GM18526 (cell line): ENCODE measurements around the gene STAU1.

Source experiments
- POLR2A ChIP-seq: IDR thresholded peaks from 3 replicates; pipeline ENCODE4 v1.6.1; 2011; ENCODE audit not compliant: insufficient read length; ENCODE audit errors: extremely low read depth

Gene STAU1

DNA sequence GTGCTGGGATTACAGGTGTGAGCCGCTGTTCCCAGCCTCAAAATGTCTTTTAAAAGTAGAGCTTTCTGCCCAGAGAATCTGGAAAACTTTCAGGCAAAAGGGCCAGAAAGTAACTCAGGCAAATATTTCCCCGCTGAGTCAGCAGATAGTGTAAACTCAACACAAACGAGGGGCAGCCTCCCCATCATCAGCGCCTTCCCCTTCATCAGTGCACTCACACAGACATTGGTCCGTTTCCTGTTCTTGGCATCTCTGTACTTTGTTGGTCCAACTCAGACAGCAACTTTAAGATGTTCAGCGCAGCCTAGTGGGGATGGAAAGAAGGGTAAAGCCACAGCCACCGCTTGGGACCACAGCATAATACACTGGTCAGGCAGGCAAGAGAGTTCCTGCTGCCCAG lies 72.6 kb downstream of the STAU1 start:
- TF ChIP-seq POLR2A = no peak

DNA sequence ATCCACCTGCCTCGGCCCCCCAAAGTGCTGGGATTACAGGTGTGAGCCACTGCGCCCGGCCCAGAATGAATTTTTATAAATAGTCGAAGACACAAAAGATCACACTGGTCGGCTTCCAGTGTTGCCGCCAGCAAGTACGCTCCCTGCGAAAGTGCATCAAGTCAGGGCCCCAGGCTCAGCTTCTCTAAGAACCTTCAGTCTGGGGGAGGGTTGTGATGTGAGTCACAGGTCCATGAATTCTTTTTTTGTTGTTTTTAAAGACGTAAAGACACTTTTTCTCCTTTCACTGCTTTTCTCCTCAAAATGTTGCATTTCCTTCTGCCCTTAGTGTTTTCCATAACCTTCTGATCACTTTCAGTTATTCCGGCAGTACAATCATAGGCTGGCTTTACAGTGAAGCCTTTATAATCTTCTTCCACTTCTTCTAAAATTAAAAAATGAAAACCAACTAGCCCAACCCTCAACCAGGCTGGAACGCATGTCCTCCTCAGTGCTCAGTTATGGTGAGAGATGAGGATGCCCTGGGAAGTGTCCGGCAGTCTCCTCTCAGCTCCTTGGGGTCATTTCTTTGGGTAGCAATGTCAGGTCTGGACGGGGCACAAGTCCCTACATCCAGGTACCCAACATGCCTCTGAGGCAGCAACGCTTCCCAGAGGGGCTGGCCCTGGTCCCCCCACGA lies 75.4 kb downstream of the STAU1 start:
- TF ChIP-seq POLR2A = no peak

DNA sequence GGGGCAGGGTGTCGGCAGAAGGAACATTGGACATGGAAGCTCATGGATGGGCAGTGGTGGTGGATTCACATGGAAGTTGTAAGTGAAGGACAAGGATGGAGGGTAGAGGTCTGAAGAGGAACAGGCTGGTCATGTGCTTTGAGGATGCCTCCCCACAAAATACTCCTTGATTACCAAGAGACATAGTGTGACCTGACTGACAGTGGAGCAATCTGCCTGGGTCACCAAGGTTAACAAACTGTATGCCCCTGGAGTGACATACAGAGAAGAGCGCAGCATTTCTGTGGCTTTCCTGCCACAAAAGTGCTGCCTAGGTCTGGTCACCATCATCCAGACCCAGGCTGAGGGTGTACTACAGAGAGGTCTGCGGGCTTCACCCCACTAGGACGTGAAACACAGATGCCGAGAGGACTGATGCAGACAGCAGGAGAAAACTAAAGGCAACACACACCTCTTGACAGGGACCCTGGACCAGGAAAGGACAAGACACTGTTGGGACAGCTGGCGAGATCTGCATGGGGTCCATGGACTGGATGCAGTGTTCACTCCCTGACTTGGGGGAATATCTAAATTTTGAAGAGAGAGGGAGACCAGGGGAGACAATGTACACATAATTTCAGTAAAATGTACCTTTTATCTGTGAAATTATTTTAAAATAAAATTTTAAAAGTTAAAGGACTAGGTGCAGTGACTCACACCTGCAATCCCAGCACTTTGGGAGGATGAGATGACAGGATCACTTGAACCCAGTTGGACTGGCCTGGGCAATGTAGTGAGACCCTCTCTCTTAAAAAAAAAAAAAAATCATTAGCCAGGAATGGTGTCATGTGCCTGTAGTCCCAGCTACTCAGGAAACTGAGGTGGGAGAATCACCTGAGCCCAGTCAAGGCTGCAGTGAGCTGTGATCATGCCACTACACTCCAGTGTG lies 77.1 kb downstream of the STAU1 start:
- TF ChIP-seq POLR2A = no peak

DNA sequence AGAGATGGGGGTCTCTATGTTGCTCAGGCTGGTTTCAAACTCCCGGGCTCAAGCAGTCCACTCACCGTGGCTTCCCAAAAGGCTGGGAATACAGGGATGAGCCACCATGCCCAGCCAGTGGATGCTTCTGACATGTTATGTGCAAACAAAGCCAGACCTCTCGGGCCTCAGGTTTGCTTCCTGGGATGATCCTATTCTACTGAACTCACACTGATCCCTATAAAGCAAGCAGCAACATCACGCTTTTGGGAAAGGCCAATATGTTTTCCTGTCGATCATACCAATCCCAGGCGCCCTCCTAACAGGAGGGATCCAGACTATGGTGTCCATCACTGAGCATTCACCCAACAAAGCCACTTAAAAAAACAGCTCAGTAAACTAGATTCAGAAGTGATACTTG lies 81.8 kb downstream of the STAU1 start:
- TF ChIP-seq POLR2A = no peak

DNA sequence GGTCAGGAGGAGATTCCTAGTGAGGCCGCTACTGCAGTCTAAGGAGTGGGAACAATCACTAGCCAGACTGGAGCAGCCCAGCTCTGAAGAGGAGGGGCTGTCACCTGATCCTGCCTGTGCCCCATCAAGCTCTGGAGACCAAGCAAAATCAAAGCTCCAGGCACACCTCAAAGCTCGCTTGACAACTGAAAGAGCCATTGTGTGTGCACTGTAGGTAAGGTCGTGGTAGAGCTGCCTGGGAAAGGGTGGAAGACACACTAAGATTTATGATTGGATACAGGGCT lies 83.8 kb downstream of the STAU1 start:
- TF ChIP-seq POLR2A = no peak

DNA sequence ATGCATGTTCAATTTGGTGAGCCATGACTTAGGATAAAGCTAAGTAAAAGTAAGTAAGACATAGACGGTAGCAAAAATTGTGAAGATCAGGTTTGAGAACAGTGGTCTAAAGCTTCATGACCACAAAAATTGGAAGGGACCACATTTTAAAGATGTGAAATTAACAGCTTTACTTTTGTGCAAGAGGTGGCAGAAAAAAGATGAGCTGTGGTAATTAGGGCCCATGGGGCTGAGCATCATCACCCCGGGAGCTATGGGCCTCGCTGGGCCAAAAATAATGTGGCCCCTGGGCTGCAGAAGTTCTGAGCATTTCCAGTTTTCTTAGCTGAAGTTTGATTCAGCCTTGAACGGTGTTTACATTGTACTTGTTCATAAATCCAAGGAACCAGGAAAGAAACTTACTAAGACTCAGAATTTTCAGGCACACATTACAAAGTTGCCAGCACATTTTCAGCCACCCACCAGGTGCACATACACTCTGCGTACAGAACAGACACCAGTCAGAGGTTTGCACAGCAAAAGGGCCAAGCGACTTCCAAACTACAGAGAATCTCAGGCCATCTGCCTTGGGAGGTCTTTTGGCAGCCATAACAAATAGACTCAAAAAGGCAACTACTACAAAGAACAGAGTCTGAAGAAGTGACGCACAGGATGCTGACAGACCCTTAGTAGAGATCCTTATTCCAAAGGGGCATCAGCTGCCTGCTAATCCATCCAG lies 84.3 kb downstream of the STAU1 start:
- TF ChIP-seq POLR2A = no peak

DNA sequence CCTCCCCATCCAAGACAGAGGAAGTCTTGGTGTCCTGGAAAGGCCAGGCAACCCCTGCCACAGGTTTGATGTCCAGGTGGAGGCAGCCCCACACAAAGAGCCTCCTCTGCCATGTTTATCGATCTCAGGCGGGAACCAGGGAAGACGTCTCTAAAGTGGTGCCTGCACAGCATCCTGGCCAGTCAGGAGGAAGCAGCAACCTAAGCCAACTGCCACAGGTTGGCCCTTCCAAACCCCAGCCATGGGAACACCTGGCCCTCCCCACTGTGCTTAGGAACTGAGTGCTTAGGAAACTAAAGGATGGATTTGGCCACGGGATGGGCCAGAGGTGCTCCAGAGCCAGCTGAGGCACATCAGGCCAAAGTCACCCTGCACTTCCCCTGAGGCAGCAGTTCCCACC lies 85.1 kb downstream of the STAU1 start:
- TF ChIP-seq POLR2A = no peak

DNA sequence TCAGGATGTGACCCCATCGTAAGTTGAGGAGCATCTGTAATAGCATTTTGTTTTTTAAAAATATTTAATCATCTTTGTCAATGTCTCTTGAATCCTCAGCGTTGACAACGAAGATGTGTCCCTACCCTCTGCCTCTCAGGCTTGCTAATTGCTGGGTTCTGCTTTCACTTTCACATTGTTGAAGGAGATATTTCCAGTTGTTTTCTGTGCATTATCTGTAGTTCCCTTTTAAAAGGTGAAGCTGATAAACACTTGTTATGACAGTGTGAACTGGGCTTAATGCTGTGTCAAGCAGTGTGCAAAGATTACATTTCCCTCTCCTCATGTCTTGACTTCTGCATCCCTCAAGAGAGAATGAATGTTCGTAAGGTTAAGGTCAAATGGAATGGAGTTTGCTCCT lies 87.2 kb downstream of the STAU1 start:
- TF ChIP-seq POLR2A = no peak

DNA sequence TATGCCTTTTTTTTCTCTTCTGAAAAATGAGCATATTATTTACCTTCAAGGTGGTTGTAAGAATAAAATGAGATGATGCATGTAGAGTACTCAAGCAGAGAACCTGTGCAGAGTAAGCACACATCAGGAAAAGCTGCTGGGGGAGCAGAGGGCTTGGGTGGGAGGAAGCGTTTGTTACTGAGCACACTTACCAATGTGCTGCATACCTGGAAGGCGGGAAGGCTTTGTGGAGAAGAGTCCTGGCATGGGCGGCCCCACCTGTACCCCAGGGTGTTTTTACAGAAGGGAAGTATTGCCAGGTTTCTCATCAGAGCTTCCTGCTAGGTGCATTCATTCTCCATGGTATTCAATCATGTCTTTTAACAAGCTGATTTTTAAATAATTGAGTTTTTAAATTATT lies 89.1 kb downstream of the STAU1 start:
- no peak for TF ChIP-seq POLR2A

DNA sequence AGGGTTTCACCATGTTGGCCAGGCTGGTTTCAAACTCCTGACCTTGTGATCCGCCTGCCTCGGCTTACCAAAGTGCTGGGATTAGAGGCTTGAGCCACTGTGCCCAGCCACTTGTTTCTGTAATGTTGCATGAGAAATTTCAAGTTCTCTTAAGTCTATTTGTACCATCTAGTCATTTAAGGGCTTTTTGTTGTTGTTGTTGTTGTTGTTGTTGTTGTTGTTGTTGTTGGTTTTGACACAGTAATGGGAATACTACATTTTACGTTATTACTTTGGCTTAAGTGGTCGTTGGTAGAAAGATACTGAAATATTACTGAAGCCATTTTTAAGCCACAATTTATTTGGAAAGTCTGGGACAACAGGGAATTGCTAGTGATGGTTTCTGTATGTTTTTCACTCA lies 90.0 kb downstream of the STAU1 start:
- TF ChIP-seq POLR2A = no peak

DNA sequence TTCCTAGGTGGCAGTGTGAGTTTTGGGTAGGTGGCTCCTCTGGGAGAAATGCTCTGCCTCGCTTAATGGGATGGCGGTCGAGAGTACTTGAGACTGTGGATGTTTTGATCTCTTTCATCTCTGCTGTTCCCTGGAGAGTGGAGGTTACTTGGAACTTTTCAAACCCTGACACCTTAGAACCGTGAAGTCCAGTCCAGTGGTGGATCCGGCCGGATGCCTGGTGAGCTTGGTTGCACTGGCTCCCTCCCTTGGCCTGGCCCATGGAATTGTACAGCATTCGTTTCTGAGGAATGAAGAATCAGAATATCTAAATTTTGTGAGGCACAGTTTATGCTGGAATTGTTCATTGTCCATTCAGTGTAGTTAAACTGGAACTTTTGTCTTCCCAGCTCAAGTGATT lies 91.0 kb downstream of the STAU1 start:
- no peak for TF ChIP-seq POLR2A

DNA sequence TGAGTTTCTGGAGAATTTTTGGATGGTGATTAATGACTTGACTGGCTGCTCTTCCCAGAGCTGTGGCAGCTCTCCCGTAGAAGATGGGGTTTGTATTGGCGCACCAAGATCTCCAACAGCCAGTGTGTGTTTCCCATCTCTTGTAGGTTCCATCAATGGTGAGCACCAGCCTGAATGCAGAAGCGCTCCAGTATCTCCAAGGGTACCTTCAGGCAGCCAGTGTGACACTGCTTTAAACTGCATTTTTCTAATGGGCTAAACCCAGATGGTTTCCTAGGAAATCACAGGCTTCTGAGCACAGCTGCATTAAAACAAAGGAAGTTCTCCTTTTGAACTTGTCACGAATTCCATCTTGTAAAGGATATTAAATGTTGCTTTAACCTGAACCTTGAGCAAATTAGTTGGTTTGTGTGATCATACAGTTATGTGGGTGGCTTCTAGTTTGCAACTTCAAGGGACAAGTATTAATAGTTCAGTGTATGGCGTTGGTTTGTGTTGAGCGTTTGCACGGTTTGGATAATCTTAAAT lies 91.9 kb downstream of the STAU1 start:
- no peak for TF ChIP-seq POLR2A

DNA sequence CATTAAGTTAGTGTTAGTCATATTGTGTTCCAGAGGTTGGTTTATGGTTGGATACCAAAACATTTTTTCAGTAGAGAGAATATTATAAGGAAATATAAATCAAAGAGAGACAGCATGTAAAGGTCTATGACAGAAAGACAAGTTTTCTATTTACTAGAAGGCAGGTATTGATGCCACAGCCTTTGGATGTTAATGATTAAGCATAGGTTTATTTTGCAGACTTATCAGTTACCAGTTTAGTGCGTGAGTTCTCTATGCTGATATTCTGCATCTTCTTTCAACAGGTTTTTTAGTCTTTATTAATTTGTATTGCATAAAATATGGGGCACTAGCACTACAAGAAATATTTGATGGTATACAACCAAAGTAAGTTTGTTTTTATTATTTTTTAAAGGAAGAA lies 96.4 kb downstream of the STAU1 start:
- TF ChIP-seq POLR2A = no peak

DNA sequence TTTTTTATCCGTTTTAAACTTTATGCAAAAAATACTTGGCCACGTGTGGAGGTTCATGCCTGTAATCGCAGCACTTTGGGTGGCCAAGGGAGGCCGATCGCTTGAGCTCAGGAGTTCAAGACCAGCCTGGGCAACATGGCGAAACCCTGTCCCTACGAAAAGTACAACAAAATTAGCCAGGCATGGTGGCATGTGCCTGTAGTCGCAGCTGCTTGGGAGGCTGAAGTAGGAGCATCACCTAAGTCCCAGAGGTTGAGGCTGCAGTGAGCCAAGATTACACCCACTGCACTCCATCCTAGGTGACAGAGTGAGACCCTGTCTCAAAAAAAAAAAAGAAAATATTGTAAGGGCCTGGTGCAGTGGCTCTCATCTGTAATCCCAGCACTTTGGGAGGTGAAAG lies 97.0 kb downstream of the STAU1 start:
- no peak for TF ChIP-seq POLR2A

DNA sequence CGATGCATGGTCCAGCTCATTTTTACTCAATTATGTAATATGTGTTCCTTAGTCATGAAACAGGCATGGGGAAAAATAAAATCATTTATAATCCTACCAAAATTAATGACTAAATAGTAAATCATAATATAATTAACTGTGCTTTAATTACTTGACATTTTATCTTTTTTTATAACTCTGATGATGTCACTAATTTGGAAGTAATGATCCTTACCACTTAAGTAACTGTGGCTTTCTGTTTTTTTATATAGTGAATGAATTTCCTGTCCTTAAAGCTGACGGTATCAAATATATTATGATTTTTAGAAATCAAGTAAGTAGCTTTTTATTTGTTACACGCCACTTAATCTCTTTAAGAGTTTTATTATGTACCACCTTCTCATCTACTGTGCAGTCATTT lies 109.8 kb downstream of the STAU1 start:
- no peak for TF ChIP-seq POLR2A

DNA sequence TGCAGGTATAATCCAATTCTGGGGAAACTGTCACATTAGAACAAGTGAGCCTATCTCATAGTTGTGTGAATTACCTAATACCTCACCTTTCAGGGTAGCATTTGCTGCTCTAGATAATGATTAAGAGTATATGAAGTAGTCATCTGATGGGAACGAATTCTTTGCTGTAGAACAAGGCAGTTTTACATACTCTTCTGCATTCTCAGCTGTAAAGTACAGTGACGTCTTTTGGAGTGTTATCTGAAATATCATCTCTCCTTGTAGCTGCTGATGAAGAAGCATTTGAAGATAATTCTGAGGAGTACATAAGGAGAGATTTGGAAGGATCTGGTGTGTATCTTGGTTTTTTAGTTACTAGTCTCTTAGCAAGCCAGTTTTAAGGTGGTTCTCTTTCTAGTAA lies 113.6 kb downstream of the STAU1 start:
- TF ChIP-seq POLR2A = no peak
